Endothelial cell of umbilical vein (primary cell): ENCODE results near the gene SSUH2. TPM values are rescaled to one million over a fixed set of nuclear protein-coding genes. Genes with fewer than 3 reads are reported as not detected.

Experiments
- BruUV-seq: library from RNA; stranded (reverse); fragments of 400-500 nt; replicated peaks from 2 replicates; lab custom pipeline; 2021; lab: Mats Ljungman, UMichigan
- CTCF ChIA-PET: fragments of 300-600, 350-600 bp; sonication (Branson Sonifier 250); formaldehyde crosslinking; loops from one replicate; lab custom pipeline; 2021; ENCODE audit warnings: antibody characterized with exemption, inconsistent platforms; lab: Charles Lee
- POLR2A ChIA-PET: fragments of 300-600, 350-600 bp; sonication (Branson Sonifier 250); formaldehyde crosslinking; loops from one replicate; lab custom pipeline; 2021; ENCODE audit warnings: antibody characterized with exemption, inconsistent platforms; lab: Charles Lee
- DNase-seq: peaks from one replicate; pipeline ENCODE4 v3.0.0-alpha.2; 2011; ENCODE audit warnings: low read depth, low spot score
- FAIRE-seq: peaks from 2 replicates; lab custom pipeline; 2011; peaks lifted over from hg19 to GRCh38; lab: Jason Lieb, UNC
- H2AFZ ChIP-seq: 2 replicates; pipeline ENCODE4 v1.6.0; 2012; ENCODE audit warnings: low read depth, low read length, control low read depth, inconsistent platforms
- H3K27ac ChIP-seq: 2 replicates; pipeline ENCODE4 v1.5.1; 2011; ENCODE audit warnings: low read depth, mild to moderate bottlenecking, control low read depth, low read length, moderate library complexity; ENCODE audit not compliant: insufficient read depth
- H3K27me3 ChIP-seq, 2 experiments: 2 replicates each; pipeline versions ENCODE4 v1.6.0 to v1.6.1; 2011; ENCODE audit warnings: low read length in 2 of 2, mixed read lengths in 1 of 2; ENCODE audit not compliant: control insufficient read depth in 2 of 2, insufficient read depth in 2 of 2
- H3K36me3 ChIP-seq, 2 experiments: 2 replicates in 1 of 2; 3 replicates in 1 of 2; pipeline ENCODE4 v1.5.1; 2011; ENCODE audit warnings: low read length in 2 of 2, mild to moderate bottlenecking in 1 of 2, moderate library complexity in 1 of 2; ENCODE audit not compliant: control insufficient read depth in 2 of 2, insufficient read depth in 2 of 2; ENCODE audit errors: extremely low read depth in 1 of 2
- H3K4me1 ChIP-seq: 3 replicates; pipeline ENCODE4 v1.5.1; 2011; ENCODE audit warnings: mild to moderate bottlenecking, low read length; ENCODE audit not compliant: control insufficient read depth, insufficient read depth; ENCODE audit errors: extremely low read depth
- H3K4me2 ChIP-seq: 2 replicates; pipeline ENCODE4 v1.6.1; 2011; ENCODE audit warnings: low read length, control low read depth, mixed read lengths; ENCODE audit not compliant: insufficient read depth
- H3K4me3 ChIP-seq, 3 experiments: fragments of 200-600 bp in 1 of 3; sonication (generic), shearing (Covaris generic) in 1 of 3; replicated peaks in 1 of 3; 2 replicates each; pipeline ENCODE4 v1.5.1; 2011 to 2016; ENCODE audit warnings: control low read depth in 3 of 3, low read length in 3 of 3, mild to moderate bottlenecking in 2 of 3, inconsistent platforms in 1 of 3, low read depth in 1 of 3, moderate library complexity in 1 of 3; ENCODE audit not compliant: insufficient read depth in 1 of 3
- H3K79me2 ChIP-seq: 2 replicates; pipeline ENCODE4 v1.6.0; 2012; ENCODE audit warnings: low read length, inconsistent platforms; ENCODE audit not compliant: control insufficient read depth, insufficient read depth
- H3K9ac ChIP-seq: replicated peaks from 2 replicates; pipeline ENCODE3; 2011; ENCODE audit warnings: low read length, control low read depth; ENCODE audit not compliant: insufficient read depth; ENCODE audit errors: extremely low read depth
- H3K9me1 ChIP-seq: replicated peaks from 3 replicates; pipeline ENCODE4 v1.6.0; 2011; ENCODE audit warnings: mild to moderate bottlenecking, low read length; ENCODE audit not compliant: control insufficient read depth, insufficient read depth; ENCODE audit errors: extremely low read depth
- H3K9me3 ChIP-seq: replicated peaks from 2 replicates; pipeline ENCODE4 v1.5.1; 2012; ENCODE audit warnings: low read length, inconsistent platforms; ENCODE audit not compliant: control insufficient read depth, insufficient read depth
- H4K20me1 ChIP-seq: replicated peaks from 2 replicates; pipeline ENCODE3; 2011; ENCODE audit warnings: mild to moderate bottlenecking, low read length; ENCODE audit not compliant: control insufficient read depth, insufficient read depth; ENCODE audit errors: extremely low read depth
- EZH2 ChIP-seq: IDR thresholded peaks from 2 replicates; pipeline ENCODE4 v1.6.1; 2012; ENCODE audit warnings: borderline replicate concordance, low read depth, mild to moderate bottlenecking, moderate library complexity, low read length, inconsistent platforms; ENCODE audit not compliant: severe bottlenecking
- FOS ChIP-seq: IDR thresholded peaks from 2 replicates; pipeline ENCODE4 v1.6.1; 2011; ENCODE audit warnings: mild to moderate bottlenecking, low read length, moderate library complexity, borderline replicate concordance; ENCODE audit not compliant: insufficient read depth
- GATA2 ChIP-seq: IDR thresholded peaks from 2 replicates; pipeline ENCODE4 v1.7.0; 2011; ENCODE audit warnings: low read depth, mild to moderate bottlenecking, moderate library complexity, mixed read lengths, low read length; ENCODE audit not compliant: insufficient read length, insufficient read depth
- JUN ChIP-seq: IDR thresholded peaks from 2 replicates; pipeline ENCODE4 v1.6.1; 2011; ENCODE audit warnings: borderline replicate concordance, low read depth; ENCODE audit not compliant: insufficient read length, insufficient read depth
- MYC ChIP-seq: IDR thresholded peaks from one replicate; pipeline ENCODE4 v1.6.1; 2011; ENCODE audit warnings: mild to moderate bottlenecking, low read depth, low read length
- POLR2A ChIP-seq: IDR thresholded peaks from 2 replicates; pipeline ENCODE4 v1.6.1; 2012; ENCODE audit warnings: low read depth, mild to moderate bottlenecking, control low read depth, low read length
- POLR2AphosphoS5 ChIP-seq: IDR thresholded peaks from 2 replicates; pipeline ENCODE4 v1.6.1; 2012; ENCODE audit warnings: low read depth, mild to moderate bottlenecking, control low read depth, low read length, moderate library complexity; ENCODE audit not compliant: insufficient read depth
- dilution Hi-C: fragments of 300-500 bp; cut with MboI; formaldehyde crosslinking; loops from one replicate; pipeline ENCODE4 v1.15.0; 2019; ENCODE audit warnings: low sequenced_read_pairs; ENCODE audit not compliant: extremely low pct_ligation_motif_present
- intact Hi-C: fragments of 100-400 bp; cut with micrococcal nuclease; formaldehyde crosslinking; loops from one replicate; pipeline ENCODE4 v1.10.0; 2022
- polyA plus RNA-seq, 4 experiments: library from polyadenylated mRNA; depleted of rRNA in 3 of 4; stranded (reverse) in 3 of 4; unstranded in 1 of 4; fragments of >200 nt; gene quantifications; 2 replicates each; pipeline versions ENCODE4 v1.2.1 to v1.2.3, GENCODE V29; 2011 to 2012; ENCODE audit warnings: missing spikeins in 1 of 4
- total RNA-seq: library from RNA; stranded (reverse); gene quantifications from 2 replicates; pipeline ENCODE4 v1.2.3, GENCODE V29; 2021
- TF ChIP-seq, protein P1 (sequence below): IDR thresholded peaks from 2 replicates; pipeline ENCODE4 v1.6.1; 2011; ENCODE audit not compliant: insufficient read depth, insufficient read length
- TF ChIP-seq, protein P2 (sequence below), 2 donors: IDR thresholded peaks; 1 replicate in 1 of 2; 2 replicates in 1 of 2; pipeline ENCODE4 v1.5.1; 2011; ENCODE audit warnings: low read length in 2 of 2, mild to moderate bottlenecking in 2 of 2, moderate library complexity in 2 of 2, control low read depth in 1 of 2, inconsistent platforms in 1 of 2, low read depth in 1 of 2; ENCODE audit not compliant: insufficient read depth in 1 of 2; ENCODE audit errors: extremely low read depth in 1 of 2

The SSUH2 gene
- total and polyA plus RNA-seq, 2 donors (not counting 3 experiments of a cell fraction or from before 2014, with no cell fraction given), result 0.44 TPM; not detected in 1

DNA sequence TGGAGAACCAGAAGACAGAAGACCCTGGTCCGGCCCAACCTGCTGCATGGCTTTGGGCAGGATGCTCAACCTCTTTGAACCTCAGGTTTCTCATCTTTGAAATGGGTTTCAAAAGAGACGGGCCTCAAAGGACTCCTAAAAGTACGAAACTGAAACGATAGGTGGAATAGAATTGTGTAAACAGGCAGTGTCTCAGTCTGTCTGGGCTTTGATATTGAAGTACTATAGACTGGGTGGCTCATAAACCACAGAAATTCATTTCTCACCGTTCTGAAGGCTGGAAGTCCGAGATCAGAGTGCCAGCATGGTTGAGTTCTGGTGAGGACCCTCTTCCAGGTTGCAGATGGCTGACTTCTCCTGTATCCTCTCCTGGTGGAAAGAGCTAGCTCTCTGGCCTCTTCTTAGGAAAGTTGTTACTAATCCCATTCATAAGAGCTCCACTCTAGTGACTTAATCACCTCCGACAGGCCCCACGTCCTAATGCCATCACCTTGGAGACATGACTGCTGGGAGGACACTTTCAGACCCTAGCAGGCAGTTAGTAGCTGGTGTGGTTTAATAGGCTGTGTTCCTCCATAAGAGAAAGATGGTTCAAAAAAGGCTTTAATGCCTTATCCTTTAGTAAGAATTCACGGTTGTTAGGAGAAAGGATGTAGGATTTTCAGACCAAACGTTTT lies 35.7 kb downstream of the SSUH2 start:
- dilution Hi-C loops (no loop called here), intact Hi-C loops (no loop called here)
- H3K27me3 ChIP-seq, result peaks cover 0 to 2% of the 10 kb centered on the region in 2 experiments
- H3K4me1 ChIP-seq, result no peaks in the 10 kb centered on the region
- H3K9ac ChIP-seq, result no peak overlapping the region
- FAIRE-seq, result no peak
- ChIA-PET CTCF (interaction anchor here (1.8 kb wide), 1 partner anchor 167 kb away, joined by 7 read pairs; no protein-coding TSS in a partner anchor), POLR2A (no interaction called here)
- DNase-seq, result no peak
- no peaks in the 10 kb centered on the region for H3K9me1 ChIP-seq
- no peaks in the 10 kb centered on the region for H3K79me2 ChIP-seq
- no peak overlapping the region for H3K4me2 ChIP-seq
- H3K9me3 ChIP-seq, result no peaks in the 10 kb centered on the region
- no peak overlapping the region for H3K4me3 ChIP-seq
- TF ChIP-seq POLR2A, result no peak
- TF ChIP-seq, protein P1, sequence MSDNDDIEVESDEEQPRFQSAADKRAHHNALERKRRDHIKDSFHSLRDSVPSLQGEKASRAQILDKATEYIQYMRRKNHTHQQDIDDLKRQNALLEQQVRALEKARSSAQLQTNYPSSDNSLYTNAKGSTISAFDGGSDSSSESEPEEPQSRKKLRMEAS, result no peak
- TF ChIP-seq JUN, result no peak
- TF ChIP-seq, protein P2, sequence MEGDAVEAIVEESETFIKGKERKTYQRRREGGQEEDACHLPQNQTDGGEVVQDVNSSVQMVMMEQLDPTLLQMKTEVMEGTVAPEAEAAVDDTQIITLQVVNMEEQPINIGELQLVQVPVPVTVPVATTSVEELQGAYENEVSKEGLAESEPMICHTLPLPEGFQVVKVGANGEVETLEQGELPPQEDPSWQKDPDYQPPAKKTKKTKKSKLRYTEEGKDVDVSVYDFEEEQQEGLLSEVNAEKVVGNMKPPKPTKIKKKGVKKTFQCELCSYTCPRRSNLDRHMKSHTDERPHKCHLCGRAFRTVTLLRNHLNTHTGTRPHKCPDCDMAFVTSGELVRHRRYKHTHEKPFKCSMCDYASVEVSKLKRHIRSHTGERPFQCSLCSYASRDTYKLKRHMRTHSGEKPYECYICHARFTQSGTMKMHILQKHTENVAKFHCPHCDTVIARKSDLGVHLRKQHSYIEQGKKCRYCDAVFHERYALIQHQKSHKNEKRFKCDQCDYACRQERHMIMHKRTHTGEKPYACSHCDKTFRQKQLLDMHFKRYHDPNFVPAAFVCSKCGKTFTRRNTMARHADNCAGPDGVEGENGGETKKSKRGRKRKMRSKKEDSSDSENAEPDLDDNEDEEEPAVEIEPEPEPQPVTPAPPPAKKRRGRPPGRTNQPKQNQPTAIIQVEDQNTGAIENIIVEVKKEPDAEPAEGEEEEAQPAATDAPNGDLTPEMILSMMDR (IDR thresholded peaks at IDR 0.05; ENCODE audit: extremely low read depth in 1 of 2, insufficient read depth in 1 of 2, low read depth in 1 of 2, low read length in 2 of 2), result no peak
- TF ChIP-seq EZH2, result no peak
- TF ChIP-seq FOS, result no peak
- TF ChIP-seq POLR2AphosphoS5, result no peak
- no peak for TF ChIP-seq MYC
- no peak for TF ChIP-seq GATA2
- no peaks in the 10 kb centered on the region for H4K20me1 ChIP-seq
- no peaks in the 10 kb centered on the region for H3K36me3 ChIP-seq
- BruUV-seq, result no TSS peak
- no peak overlapping the region for H2AFZ ChIP-seq
- no peak overlapping the region for H3K27ac ChIP-seq
